Measurements from ENCODE around the gene C19orf12. TPM values are rescaled to one million over a fixed set of nuclear protein-coding genes. Genes with fewer than 3 reads are reported as not detected.

Gene C19orf12
- total RNA-seq, 1 experiment from 2014 or later = 10.0 TPM

- POLR2A ChIA-PET = no interaction called here
- RAD21 ChIA-PET (ENCODE audit: low non-redundant PET in 1 of 2, low total read pairs in 2 of 2, uncharacterized antibody in 2 of 2, unreplicated experiment in 2 of 2) = no interaction called here
- no peak for ATAC-seq
These were observed 26.9 kb downstream of the C19orf12 start for GRCh38 chr19:29687897-29688728.

More at GRCh38 chr19:29687897-29688728, 26.9 kb downstream of the C19orf12 start:
- Histone ChIP-seq H4K20me1 (ENCODE audit: insufficient read depth) (no peaks in the 10 kb centered on the region), H3K27me3 (ENCODE audit: insufficient read depth, low read length) (no peaks in the 10 kb centered on the region), H3K27ac (ENCODE audit: low read depth, low read length) (no peak overlapping the region), H3K9me2 (ENCODE audit: insufficient read depth) (no peaks in the 10 kb centered on the region), H3K79me2 (ENCODE audit: insufficient read depth, low read length) (no peaks in the 10 kb centered on the region), H3K9me3 (ENCODE audit: control insufficient read depth in 1 of 2, insufficient read depth in 1 of 2, low read depth in 1 of 2, low read length in 2 of 2) (no peaks in the 10 kb centered on the region; a peak in 2 of 4 replicates), H3K4me2 (ENCODE audit: low read length) (no peak overlapping the region), H2AFZ (ENCODE audit: low read depth, low read length, poor library complexity, severe bottlenecking) (no peak overlapping the region), H3K4me1 (ENCODE audit: control insufficient read depth in 1 of 2, insufficient read depth in 2 of 2, low read length in 2 of 2) (peaks cover 0 to 6% of the 10 kb centered on the region in 2 experiments; a peak in 1 of 4 replicates), H3K4me3 (replicated peaks in 1 of 2; ENCODE audit: low read depth in 1 of 2, low read length in 2 of 2) (no peak overlapping the region), H3K36me3 (ENCODE audit: control insufficient read depth in 1 of 2, insufficient read depth in 2 of 2, low read length in 2 of 2) (no peaks in the 10 kb centered on the region), H3K9ac (ENCODE audit: low read length) (no peak overlapping the region)
- TF ChIP-seq MAX (IDR thresholded peaks at IDR 0.05) (no peak), EZH2phosphoT487 (IDR thresholded peaks at IDR 0.05; ENCODE audit: borderline replicate concordance) (no peak), JUND (IDR thresholded peaks at IDR 0.05) (no peak), ZFX (IDR thresholded peaks at IDR 0.05) (no peak), CTCF (IDR thresholded peaks at IDR 0.05 in 2 of 3, conservative IDR thresholded peaks at IDR 0.05 in 1 of 3; ENCODE audit: borderline replicate concordance in 1 of 3, insufficient read depth in 1 of 3, low read depth in 2 of 3, low read length in 2 of 3) (no peak), ZNF274 (IDR thresholded peaks at IDR 0.05; ENCODE audit: low read depth, low read length) (no peak), EZH2 (IDR thresholded peaks at IDR 0.05) (no peak), ELF1 (IDR thresholded peaks at IDR 0.05; ENCODE audit: borderline replicate concordance, low read depth) (no peak), ZBTB33 (IDR thresholded peaks at IDR 0.05; ENCODE audit: extremely low read depth, insufficient replicate concordance, low read length) (no peak), POLR2A (IDR thresholded peaks at IDR 0.05; ENCODE audit: borderline replicate concordance, extremely low read depth, insufficient read depth, insufficient read length) (no peak), TCF7L2 (IDR thresholded peaks at IDR 0.05; ENCODE audit: borderline replicate concordance, extremely low read depth, insufficient read depth, insufficient read length) (no peak), EGR1 (IDR thresholded peaks at IDR 0.05; ENCODE audit: low read depth) (no peak), ATF3 (IDR thresholded peaks at IDR 0.05) (no peak), CEBPB (IDR thresholded peaks at IDR 0.05; ENCODE audit: low read depth) (no peak), YY1 (IDR thresholded peaks at IDR 0.05; ENCODE audit: extremely low read depth, insufficient replicate concordance, low read depth, low read length) (no peak), SIN3A (IDR thresholded peaks at IDR 0.05; ENCODE audit: low read depth) (no peak), RAD21 (IDR thresholded peaks at IDR 0.05; ENCODE audit: low read depth) (no peak), CBX3 (IDR thresholded peaks at IDR 0.05; ENCODE audit: low read depth) (no peak; the same call in 1 of the 2 replicates)
- DNase-seq (ENCODE audit: low read depth, low spot score) = no peak
- BruUV-seq (replicated peaks) = no TSS peak
- CTCF ChIA-PET = no interaction called here
- intact Hi-C loops (cut with micrococcal nuclease) = no loop called here

Measured in HCT116 (cell line).